Raji (cell line): ENCODE data around the gene SEC24D.

Source experiments
- POLR2A ChIP-seq: IDR thresholded peaks from 2 replicates; pipeline ENCODE4 v1.6.1; 2011; ENCODE audit warnings: low read depth, low read length, control low read depth; ENCODE audit not compliant: insufficient read depth

SEC24D gene

GRCh38 chr4:118769161-118769560 lies 66.8 kb downstream of the SEC24D start:
- TF ChIP-seq POLR2A = no peak

GRCh38 chr4:118767109-118767508 lies 68.8 kb downstream of the SEC24D start:
- TF ChIP-seq POLR2A = no peak

- TF ChIP-seq POLR2A = no peak
Measured at GRCh38 chr4:118765399-118765798, 70.5 kb downstream of the SEC24D start.

GRCh38 chr4:118762730-118763477 lies 73.0 kb downstream of the SEC24D start:
- no peak for TF ChIP-seq POLR2A

- no peak for TF ChIP-seq POLR2A
Measured at GRCh38 chr4:118762155-118762554, 73.8 kb downstream of the SEC24D start.

- no peak for TF ChIP-seq POLR2A
Measured at GRCh38 chr4:118761397-118762016, 74.4 kb downstream of the SEC24D start.

- no peak for TF ChIP-seq POLR2A
Measured at GRCh38 chr4:118760493-118760892, 75.4 kb downstream of the SEC24D start.

- TF ChIP-seq POLR2A = no peak
Measured at GRCh38 chr4:118760092-118760491, 75.8 kb downstream of the SEC24D start.

GRCh38 chr4:118759481-118759880 lies 76.4 kb downstream of the SEC24D start:
- TF ChIP-seq POLR2A = no peak

- no peak for TF ChIP-seq POLR2A
Measured at GRCh38 chr4:118758293-118758692, 77.6 kb downstream of the SEC24D start.

GRCh38 chr4:118757761-118758251 lies 78.1 kb downstream of the SEC24D start:
- TF ChIP-seq POLR2A = no peak

- TF ChIP-seq POLR2A = no peak
Measured at GRCh38 chr4:118756958-118757357, 79.0 kb downstream of the SEC24D start.

GRCh38 chr4:118756429-118756828 lies 79.5 kb downstream of the SEC24D start:
- TF ChIP-seq POLR2A = no peak

- TF ChIP-seq POLR2A = no peak
Measured at GRCh38 chr4:118755438-118756226, 80.3 kb downstream of the SEC24D start.

- no peak for TF ChIP-seq POLR2A
Measured at GRCh38 chr4:118754890-118755289, 81.0 kb downstream of the SEC24D start.

GRCh38 chr4:118753685-118754084 lies 82.2 kb downstream of the SEC24D start:
- no peak for TF ChIP-seq POLR2A
